ENCODE results near the gene SSX4B. TPM values are rescaled to one million over a fixed set of nuclear protein-coding genes. Genes with fewer than 3 reads are reported as not detected.
"Not testable (repeated sequence)": the region's sequence is repeated elsewhere in the genome, so short reads cannot be mapped to it uniquely, and the experiment has no call there.

The SSX4B gene
- not detected for total RNA-seq
- long read RNA-seq, donor 1: 0 reads
- long read RNA-seq, donor 2: 0 reads

- H3K4me3 ChIP-seq; intact Hi-C loops (cut with DNase I, micrococcal nuclease); DNase-seq; H3K36me3 ChIP-seq (ENCODE audit: low read depth); H3K4me1 ChIP-seq (ENCODE audit: low read depth); ATAC-seq; H3K9me3 ChIP-seq: not testable (repeated sequence)
These were observed at the start of gene SSX4B for GRCh38 chrX:48411860-48412259. Gene SSX4B (minus strand): TSS chrX:48411960. CDS start chrX:48411372, 588 bp downstream.

GRCh38 chrX:48460606-48461005, 48.8 kb upstream of the SSX4B start:
- Histone ChIP-seq H3K9me3 (no peaks in the 10 kb centered on the region), H3K4me1 (ENCODE audit: low read depth) (no peaks in the 10 kb centered on the region), H3K4me3 (no peak overlapping the region), H3K36me3 (ENCODE audit: low read depth) (no peaks in the 10 kb centered on the region)
- intact Hi-C loops (cut with DNase I, micrococcal nuclease): no loop called here
- no peak for DNase-seq
- no peak for TF ChIP-seq CTCF (IDR thresholded peaks at IDR 0.05)
- no peak for ATAC-seq

GRCh38 chrX:48460031-48460430, 48.3 kb upstream of the SSX4B start:
- intact Hi-C loops (cut with DNase I, micrococcal nuclease): no loop called here
- Histone ChIP-seq H3K4me3 (no peak overlapping the region), H3K9me3 (no peaks in the 10 kb centered on the region), H3K4me1 (ENCODE audit: low read depth) (no peaks in the 10 kb centered on the region), H3K36me3 (ENCODE audit: low read depth) (no peaks in the 10 kb centered on the region)
- ATAC-seq: no peak
- TF ChIP-seq CTCF (IDR thresholded peaks at IDR 0.05): no peak
- DNase-seq: no peak

GRCh38 chrX:48459483-48459882, 47.7 kb upstream of the SSX4B start:
- DNase-seq (no peak), ATAC-seq (no peak)
- H3K4me3 ChIP-seq: no peak overlapping the region
- no peaks in the 10 kb centered on the region for H3K9me3 ChIP-seq
- H3K4me1 ChIP-seq (ENCODE audit: low read depth): no peaks in the 10 kb centered on the region
- no peaks in the 10 kb centered on the region for H3K36me3 ChIP-seq (ENCODE audit: low read depth)
- no peak for TF ChIP-seq CTCF (IDR thresholded peaks at IDR 0.05)
- intact Hi-C loops (cut with DNase I, micrococcal nuclease): no loop called here

GRCh38 chrX:48458711-48459110, 47.0 kb upstream of the SSX4B start:
- intact Hi-C loops (cut with DNase I, micrococcal nuclease): no loop called here
- H3K36me3 ChIP-seq (ENCODE audit: low read depth): no peaks in the 10 kb centered on the region
- TF ChIP-seq CTCF (IDR thresholded peaks at IDR 0.05): no peak
- DNase-seq (no peak), ATAC-seq (no peak)
- H3K9me3 ChIP-seq: no peaks in the 10 kb centered on the region
- no peaks in the 10 kb centered on the region for H3K4me1 ChIP-seq (ENCODE audit: low read depth)
- H3K4me3 ChIP-seq: no peak overlapping the region

GRCh38 chrX:48456628-48457331, 45.0 kb upstream of the SSX4B start:
- DNase-seq (no peak), ATAC-seq (no peak)
- no peak for TF ChIP-seq CTCF (IDR thresholded peaks at IDR 0.05)
- no peaks in the 10 kb centered on the region for H3K9me3 ChIP-seq
- H3K4me3 ChIP-seq: no peak overlapping the region
- no peaks in the 10 kb centered on the region for H3K36me3 ChIP-seq (ENCODE audit: low read depth)
- intact Hi-C loops (cut with DNase I, micrococcal nuclease): no loop called here
- no peaks in the 10 kb centered on the region for H3K4me1 ChIP-seq (ENCODE audit: low read depth)
